Measurements from ENCODE around the gene WDR19.

DNA sequence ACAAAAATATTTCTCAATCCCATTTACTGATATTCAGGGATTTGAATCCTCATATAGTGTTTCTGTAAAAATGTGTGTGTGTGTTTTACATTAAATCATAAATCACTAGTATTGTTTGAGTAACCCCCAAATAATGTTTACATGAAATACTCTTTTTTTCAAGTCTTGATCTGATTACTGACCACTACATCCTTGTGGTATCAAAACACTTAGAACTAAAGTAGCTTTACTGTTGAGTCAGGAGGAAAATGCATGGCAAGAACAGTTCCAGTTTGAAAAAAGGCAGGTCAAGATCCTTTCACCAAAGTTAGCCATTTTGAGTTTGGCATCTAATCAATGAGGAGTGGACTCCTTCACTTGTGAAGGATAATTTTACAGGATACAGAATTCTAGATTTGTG is 3.6 kb upstream of the WDR19 start:
- TF ChIP-seq TAF1 (IDR thresholded peaks at IDR 0.05; ENCODE audit: low read depth, low read length): no peak
- no peak for TF ChIP-seq POLR2A (IDR thresholded peaks at IDR 0.05; ENCODE audit: low read depth, low read length)
- TF ChIP-seq POLR2AphosphoS5 (IDR thresholded peaks at IDR 0.05; ENCODE audit: low read depth, low read length): no peak
